ENCODE measurements around the gene ZNF335.
"Not testable (repeated sequence)": the region's sequence is repeated elsewhere in the genome, so short reads cannot be mapped to it uniquely, and the experiment has no call there.

ZNF335 gene

GRCh38 chr20:46000262-46000996 lies 28.4 kb upstream of the ZNF335 start:
- DNase-seq = no peak

GRCh38 chr20:45999557-46000261 lies 27.7 kb upstream of the ZNF335 start:
- DNase-seq = no peak

- no peak for DNase-seq
These were observed 26.8 kb upstream of the ZNF335 start for GRCh38 chr20:45998761-45999160.

GRCh38 chr20:45998337-45998736 lies 26.3 kb upstream of the ZNF335 start:
- no peak for DNase-seq

GRCh38 chr20:45997187-45997586 lies 25.2 kb upstream of the ZNF335 start:
- no peak for DNase-seq

GRCh38 chr20:45995495-45996097 lies 23.6 kb upstream of the ZNF335 start:
- DNase-seq = not testable (repeated sequence)

- DNase-seq = no peak
These were observed 22.9 kb upstream of the ZNF335 start for GRCh38 chr20:45994761-45995493.

GRCh38 chr20:45993197-45993951 lies 21.4 kb upstream of the ZNF335 start:
- DNase-seq = no peak

- no peak for DNase-seq
These were observed 19.6 kb upstream of the ZNF335 start for GRCh38 chr20:45991616-45992015.

GRCh38 chr20:45988830-45989229 lies 16.8 kb upstream of the ZNF335 start:
- DNase-seq = not testable (repeated sequence)

GRCh38 chr20:45987108-45987780 lies 15.2 kb upstream of the ZNF335 start:
- DNase-seq = peak; percentile 37 to 71 (median 65)

- DNase-seq = no peak
These were observed 13.6 kb upstream of the ZNF335 start for GRCh38 chr20:45985573-45985972.

- DNase-seq = no peak
These were observed 11.3 kb upstream of the ZNF335 start for GRCh38 chr20:45983279-45983743.

GRCh38 chr20:45981261-45981660 lies 9.3 kb upstream of the ZNF335 start:
- DNase-seq = no peak

- no peak for DNase-seq
These were observed 4.1 kb upstream of the ZNF335 start for GRCh38 chr20:45976086-45976485.

- DNase-seq = no peak
These were observed 3.7 kb upstream of the ZNF335 start for GRCh38 chr20:45975686-45976085.

GRCh38 chr20:45974896-45975565 lies 3.0 kb upstream of the ZNF335 start:
- DNase-seq = no peak

- DNase-seq = no peak
These were observed 639 bp upstream of the ZNF335 start for GRCh38 chr20:45972500-45973183.

GRCh38 chr20:45971425-45971674 lies 653 bp downstream of the ZNF335 start:
- DNase-seq = peak in 1 of 4 experiments; percentile 55

GRCh38 chr20:45970646-45971424 lies 1.2 kb downstream of the ZNF335 start:
- DNase-seq = no peak

All from activated naive CD4-positive, alpha-beta T cell (primary cell).